Kidney glomerular epithelial cell (primary cell): ENCODE results near the gene VHLL.

ENCODE experiments used
- DNase-seq: peaks from one replicate; lab custom pipeline; 2025; lab: John Stamatoyannopoulos, UW

VHLL gene

GRCh38 chr1:156253634-156254033 is 45.5 kb downstream of the VHLL start:
- no peak for DNase-seq

- DNase-seq = no peak
These were observed 47.6 kb downstream of the VHLL start for GRCh38 chr1:156251527-156251926.

GRCh38 chr1:156249593-156249992 is 49.5 kb downstream of the VHLL start:
- DNase-seq = no peak
